NCI-H146 (cell line): ENCODE measurements around the gene FAM167B.
A peak's percentile ranks its signal among the peaks of the same experiment; 100 is the strongest.
"Not testable (repeated sequence)": the region's sequence is repeated elsewhere in the genome, so short reads cannot be mapped to it uniquely, and the experiment has no call there.

Experiments used
- DNase-seq: peaks from one replicate; lab custom pipeline; 2025; lab: John Stamatoyannopoulos, UW

The FAM167B gene

GRCh38 chr1:32263236-32263593 lies 16.2 kb downstream of the FAM167B start:
- DNase-seq: not testable (repeated sequence)

GRCh38 chr1:32263744-32264143 lies 16.7 kb downstream of the FAM167B start:
- DNase-seq: no peak

- DNase-seq: no peak
Observed at GRCh38 chr1:32265846-32266245, 18.8 kb downstream of the FAM167B start.

GRCh38 chr1:32266921-32267591 lies 20.0 kb downstream of the FAM167B start:
- DNase-seq: no peak

- no peak for DNase-seq
Observed at GRCh38 chr1:32269744-32270143, 22.7 kb downstream of the FAM167B start.

GRCh38 chr1:32272557-32273390 lies 25.8 kb downstream of the FAM167B start:
- DNase-seq: no peak

GRCh38 chr1:32273391-32274208 lies 26.6 kb downstream of the FAM167B start:
- DNase-seq: peak; percentile 89

GRCh38 chr1:32274646-32275340 lies 27.8 kb downstream of the FAM167B start:
- no peak for DNase-seq

GRCh38 chr1:32275424-32275823 lies 28.4 kb downstream of the FAM167B start:
- DNase-seq: no peak

GRCh38 chr1:32276032-32276782 lies 29.2 kb downstream of the FAM167B start:
- DNase-seq: no peak

- not testable (repeated sequence) for DNase-seq
Observed at GRCh38 chr1:32284777-32285176, 37.8 kb downstream of the FAM167B start.

GRCh38 chr1:32285658-32286057 lies 38.6 kb downstream of the FAM167B start:
- DNase-seq: no peak

- no peak for DNase-seq
Observed at GRCh38 chr1:32286763-32287162, 39.7 kb downstream of the FAM167B start.

- DNase-seq: no peak
Observed at GRCh38 chr1:32289256-32289655, 42.2 kb downstream of the FAM167B start.

- no peak for DNase-seq
Observed at GRCh38 chr1:32291145-32291707, 44.2 kb downstream of the FAM167B start.

- peak; percentile 94 for DNase-seq
Observed at GRCh38 chr1:32291708-32292538, 44.9 kb downstream of the FAM167B start, which contains the start of gene HDAC1. Gene HDAC1 (plus strand): TSS chr1:32292083. CDS start chr1:32292170, 87 bp downstream.

GRCh38 chr1:32298211-32298610 lies 51.2 kb downstream of the FAM167B start:
- DNase-seq: not testable (repeated sequence)
